UCSD-AML1 (cell line): Measurements from ENCODE around the gene MRGPRE.
A peak's percentile ranks its signal among the peaks of the same experiment; 100 is the strongest.

Source experiments
- DNase-seq: peaks from one replicate; lab custom pipeline; 2025; ENCODE audit not compliant: unreplicated experiment; lab: John Stamatoyannopoulos, UW

Gene MRGPRE

DNA sequence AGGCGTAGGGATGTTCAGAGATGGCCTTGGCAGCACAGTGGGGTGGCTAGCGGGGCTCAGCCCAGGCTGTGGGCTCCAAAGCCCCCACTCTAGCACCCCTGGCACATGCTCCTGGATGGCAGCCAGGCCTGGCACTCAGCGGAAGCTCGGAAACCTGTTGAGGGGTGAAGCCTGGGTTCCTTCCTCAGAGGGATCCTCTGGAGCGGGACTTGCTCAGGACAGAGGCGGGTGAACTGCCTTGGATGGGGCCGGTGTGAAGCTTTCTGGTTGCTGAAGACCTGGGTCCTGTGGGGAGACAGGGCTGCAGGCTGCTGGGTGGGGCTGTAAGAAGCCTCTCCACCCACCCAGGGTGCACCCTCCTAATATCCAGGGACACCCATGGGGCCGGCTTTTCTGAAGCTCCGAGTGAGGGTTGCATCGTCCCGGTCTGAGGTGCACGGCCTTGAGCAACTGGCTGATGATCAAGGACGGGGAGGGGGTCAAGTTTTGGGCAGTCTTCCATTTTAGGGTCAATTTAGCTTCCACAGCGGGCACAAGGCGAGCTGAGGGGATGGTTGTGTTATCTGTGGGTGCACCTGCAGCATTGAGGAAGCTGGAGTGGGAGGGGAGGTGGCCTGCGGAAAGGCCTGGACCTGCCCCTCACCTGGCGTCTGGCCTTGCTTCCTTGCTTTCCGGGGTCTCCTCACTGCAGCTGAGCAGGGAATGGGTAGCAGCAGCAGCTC lies 5.2 kb downstream of the MRGPRE start:
- DNase-seq: no peak

- DNase-seq: no peak
These were observed 6.1 kb downstream of the MRGPRE start for GRCh38 chr11:3225826-3226750.

GRCh38 chr11:3225159-3225758 lies 7.0 kb downstream of the MRGPRE start:
- no peak for DNase-seq

GRCh38 chr11:3224401-3225057 lies 7.7 kb downstream of the MRGPRE start:
- no peak for DNase-seq

DNA sequence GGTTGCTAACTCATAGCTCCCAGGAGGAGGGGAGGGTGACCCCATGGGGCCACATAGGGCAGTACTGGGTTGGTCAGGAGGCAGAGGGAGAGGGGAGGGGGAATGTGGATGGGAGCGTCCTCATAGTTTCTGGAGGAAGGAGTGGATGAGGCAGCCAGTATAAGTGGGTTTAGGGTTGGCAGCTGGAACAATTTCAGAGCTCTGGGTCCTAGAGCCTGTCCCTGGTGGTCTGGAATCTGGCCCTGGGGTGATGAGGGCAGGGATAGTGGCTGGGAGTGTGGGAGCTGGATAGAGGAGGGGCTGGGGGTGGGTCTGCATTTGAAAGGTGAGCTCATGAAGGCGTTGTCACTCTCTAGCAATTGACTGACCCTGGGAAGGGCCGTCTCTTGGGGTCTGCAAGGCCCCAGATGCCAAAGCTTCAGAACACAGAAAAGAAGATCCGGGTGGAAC lies 8.3 kb downstream of the MRGPRE start:
- DNase-seq: no peak

GRCh38 chr11:3222941-3223915 lies 9.0 kb downstream of the MRGPRE start:
- DNase-seq: peak; percentile 60

- DNase-seq: no peak
These were observed 10.0 kb downstream of the MRGPRE start for GRCh38 chr11:3222003-3222855.

GRCh38 chr11:3221408-3222002 lies 10.7 kb downstream of the MRGPRE start:
- no peak for DNase-seq

GRCh38 chr11:3220521-3221407 lies 11.5 kb downstream of the MRGPRE start:
- no peak for DNase-seq

DNA sequence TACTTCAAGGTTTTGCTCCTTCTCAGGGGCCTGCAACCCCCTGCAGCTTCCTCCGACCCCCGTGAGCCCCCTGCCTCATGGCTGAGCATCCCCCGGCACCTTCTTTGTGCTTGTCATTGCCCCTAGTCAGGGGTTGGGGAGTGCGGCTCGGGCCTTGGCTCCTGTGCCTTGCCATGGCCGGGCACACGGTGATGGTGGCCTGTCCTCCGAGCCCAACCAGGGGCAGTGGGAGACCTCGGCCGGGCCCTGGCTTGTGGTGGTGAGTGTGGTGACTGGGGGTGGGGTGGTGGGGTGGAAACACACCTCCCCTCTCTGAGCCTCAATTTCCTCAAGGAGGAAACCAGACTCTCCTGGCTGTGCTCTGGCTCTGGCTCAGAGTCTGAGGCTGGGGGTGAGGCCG lies 12.1 kb downstream of the MRGPRE start:
- DNase-seq: no peak

- no peak for DNase-seq
These were observed 12.8 kb downstream of the MRGPRE start for GRCh38 chr11:3219281-3219892.

DNA sequence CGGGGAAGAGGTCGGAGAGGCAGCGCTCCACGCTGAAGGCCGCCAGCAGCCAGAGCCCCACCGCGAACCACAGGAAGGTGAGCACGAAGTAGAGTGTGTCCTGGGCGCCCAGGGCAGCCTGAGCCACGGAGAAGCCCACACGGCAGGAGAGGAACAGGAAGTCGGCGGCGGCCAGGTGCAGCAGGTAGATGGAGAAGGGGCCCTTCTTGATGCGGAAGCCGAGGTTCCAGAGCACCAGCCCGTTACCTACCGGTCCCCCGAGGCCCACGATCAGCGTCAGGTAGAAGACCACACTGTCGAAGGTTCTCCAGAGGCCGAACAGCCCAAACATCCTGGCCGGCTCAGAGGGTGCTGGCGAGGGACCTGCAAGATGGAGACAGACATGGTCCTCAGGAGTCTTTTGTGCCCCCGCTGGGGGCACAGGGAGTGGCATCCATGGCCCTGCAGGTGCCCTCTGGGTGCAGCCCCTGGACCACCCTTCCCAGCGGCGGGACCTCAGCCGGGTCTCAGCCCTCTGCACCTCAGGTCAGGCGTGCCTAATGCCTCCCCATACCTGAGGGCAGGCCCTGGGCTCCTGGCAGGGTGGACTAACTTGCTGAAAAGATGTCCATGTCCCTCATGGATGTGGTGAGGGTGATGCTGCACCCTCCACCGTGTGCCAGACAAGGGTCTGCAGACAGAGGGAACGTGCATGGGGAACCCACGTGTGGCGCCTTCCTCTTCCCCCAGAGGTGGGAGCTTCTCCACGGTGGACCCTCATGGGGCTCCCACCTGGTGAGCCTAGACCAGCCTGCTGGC lies 13.5 kb downstream of the MRGPRE start, which contains the start of gene MRGPRG:
Gene MRGPRG (minus strand): TSS at position 331 of the 798 bp plus-strand sequence. CDS start 0 bp downstream, at position 331.
- DNase-seq: no peak

DNA sequence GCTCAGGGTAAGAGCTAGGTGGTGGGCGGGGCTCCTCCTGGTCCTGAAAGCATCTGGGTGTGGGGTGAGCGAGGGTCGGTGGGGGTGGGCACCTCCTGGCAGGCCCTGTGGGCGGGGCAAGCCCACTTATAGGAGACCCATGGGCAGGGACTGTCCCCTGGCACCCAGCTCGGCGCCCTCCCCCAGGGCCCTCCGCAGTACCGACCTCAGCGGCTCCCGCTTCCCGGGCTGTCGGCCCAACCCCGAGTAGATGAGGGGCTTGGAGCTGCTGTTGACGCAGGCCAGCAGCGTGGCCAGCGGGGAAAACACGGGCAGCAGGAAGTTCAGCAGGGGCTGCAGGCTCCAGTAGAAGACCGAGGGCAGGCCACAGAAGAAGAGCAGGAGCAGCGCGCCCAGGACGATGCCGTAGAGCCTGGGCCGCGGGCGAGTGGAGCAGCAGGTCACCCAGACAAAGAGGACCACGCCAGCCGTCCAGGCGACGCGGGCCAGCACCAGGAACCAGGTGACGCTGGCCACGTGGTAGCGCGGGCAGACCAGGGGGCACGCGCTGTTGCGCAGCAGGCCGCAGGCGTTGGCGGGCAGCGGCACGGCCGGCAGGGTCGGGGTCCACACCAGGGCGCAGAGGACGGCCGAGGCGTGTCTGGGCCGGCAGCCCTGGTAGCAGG lies 14.3 kb downstream of the MRGPRE start:
- no peak for DNase-seq

DNA sequence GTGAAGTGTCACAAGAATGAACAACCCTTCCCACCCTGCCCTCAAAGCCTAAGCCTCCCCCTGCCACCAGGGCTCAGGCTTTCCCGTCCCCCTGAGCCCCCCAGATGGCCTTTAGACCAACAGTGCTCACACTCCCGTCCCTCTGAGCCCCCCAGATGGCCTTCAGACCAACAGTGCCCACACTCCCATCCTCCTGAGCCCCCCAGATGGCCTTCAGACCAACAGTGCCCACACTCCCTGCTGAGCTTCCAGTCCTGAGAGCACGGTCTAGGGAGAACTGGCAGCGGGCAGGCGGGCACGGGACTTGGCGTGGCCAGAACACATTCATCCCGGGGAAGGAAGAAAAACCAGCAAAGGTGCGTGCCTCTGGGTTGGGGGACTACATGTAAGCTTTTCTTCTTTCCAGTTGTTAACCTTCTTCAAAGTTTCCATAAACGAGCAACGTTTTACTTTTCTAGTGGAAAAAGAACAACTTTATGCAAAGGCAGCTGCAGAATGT lies 16.1 kb downstream of the MRGPRE start:
- no peak for DNase-seq

DNA sequence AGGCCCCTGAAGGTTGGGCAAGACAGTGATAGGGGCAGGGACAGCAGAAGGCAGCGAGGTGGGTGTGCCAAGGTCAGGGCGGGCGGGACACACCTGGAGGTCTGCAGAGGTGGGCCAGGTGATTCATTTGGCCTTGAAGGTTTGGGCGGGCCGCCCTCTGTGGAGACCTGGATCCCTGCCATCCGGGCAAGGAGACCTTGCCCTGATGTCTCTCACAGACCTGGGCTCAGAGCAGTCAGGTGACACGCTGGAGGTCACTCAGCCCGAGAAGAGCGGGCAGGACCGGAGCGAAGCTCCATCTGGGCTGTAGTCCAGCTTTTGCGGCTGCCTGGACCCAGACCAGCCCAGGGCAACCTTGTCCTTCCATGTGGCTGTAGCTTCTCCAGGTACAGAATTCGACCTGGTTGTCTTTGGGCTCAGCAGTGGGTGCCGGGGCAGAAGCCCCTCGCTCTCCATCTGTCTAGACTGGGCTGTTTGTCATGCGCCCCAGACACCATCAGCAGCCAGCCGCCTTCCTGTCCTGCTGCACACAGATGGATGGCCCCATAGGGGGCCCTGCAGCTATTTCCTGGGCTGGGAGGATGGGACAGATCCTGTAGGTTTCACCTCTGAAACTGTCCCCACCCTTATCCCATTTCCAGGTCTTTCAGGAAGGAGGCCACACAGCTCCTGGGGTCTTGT lies 16.7 kb downstream of the MRGPRE start:
- DNase-seq: no peak
